GM21825 (cell line): ENCODE data around the gene SLC7A8.

Experiments used
- ATAC-seq: cut with Tn5 transposase; IDR thresholded peaks from one replicate; pipeline ENCODE4 v1.9.1; 2021; ENCODE audit warnings: mild to moderate bottlenecking, moderate library complexity; ENCODE audit not compliant: unreplicated experiment

SLC7A8 gene

GRCh38 chr14:23160924-23161522 is 22.4 kb downstream of the SLC7A8 start:
- ATAC-seq: no peak

GRCh38 chr14:23159532-23159931 is 23.9 kb downstream of the SLC7A8 start:
- ATAC-seq: no peak

- ATAC-seq: no peak
Measured at GRCh38 chr14:23158779-23159178, 24.7 kb downstream of the SLC7A8 start.

GRCh38 chr14:23154964-23155587 is 28.4 kb downstream of the SLC7A8 start:
- no peak for ATAC-seq

- ATAC-seq: no peak
Measured at GRCh38 chr14:23153851-23154796, 29.3 kb downstream of the SLC7A8 start.

DNA sequence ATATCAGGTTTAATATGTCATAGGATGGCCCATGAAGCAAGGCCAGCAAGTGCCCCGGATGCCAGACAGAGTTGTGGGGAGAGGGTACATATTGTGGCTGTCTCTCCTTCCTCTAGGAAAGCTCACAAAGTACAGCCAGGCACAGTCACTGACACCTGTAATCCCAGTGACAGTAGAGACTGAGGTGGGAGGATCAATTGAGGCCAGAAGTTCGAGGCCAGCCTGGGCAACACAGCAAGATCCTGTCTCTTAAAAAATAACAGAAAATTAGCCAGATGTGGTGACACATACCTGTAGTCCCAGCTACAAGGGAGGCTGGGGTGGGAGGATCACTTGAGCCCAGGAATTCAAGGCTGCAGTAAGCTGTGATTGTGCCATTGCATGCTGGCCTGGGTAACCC is 32.1 kb downstream of the SLC7A8 start:
- ATAC-seq: no peak

DNA sequence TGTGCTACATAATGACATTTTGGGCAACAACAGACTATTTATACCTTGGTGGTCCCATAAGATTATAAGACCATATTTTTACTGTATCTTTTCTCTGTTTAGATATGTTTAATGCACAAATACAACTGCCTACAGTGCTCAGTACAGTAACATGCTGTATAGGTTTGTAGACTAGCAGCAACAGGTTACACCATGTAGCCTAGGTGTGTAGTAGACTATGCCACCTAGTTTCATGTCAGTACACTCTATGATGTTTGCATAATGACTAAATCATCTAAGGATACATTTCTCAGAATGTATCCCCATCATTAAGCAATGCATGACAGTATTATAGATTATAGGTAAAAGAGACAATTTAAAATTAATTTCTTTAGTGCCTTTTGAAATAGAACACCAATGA is 33.7 kb downstream of the SLC7A8 start:
- no peak for ATAC-seq

GRCh38 chr14:23148591-23149249 is 34.7 kb downstream of the SLC7A8 start:
- no peak for ATAC-seq

GRCh38 chr14:23147676-23148075 is 35.8 kb downstream of the SLC7A8 start:
- ATAC-seq: no peak

- no peak for ATAC-seq
Measured at GRCh38 chr14:23146980-23147379, 36.5 kb downstream of the SLC7A8 start.

DNA sequence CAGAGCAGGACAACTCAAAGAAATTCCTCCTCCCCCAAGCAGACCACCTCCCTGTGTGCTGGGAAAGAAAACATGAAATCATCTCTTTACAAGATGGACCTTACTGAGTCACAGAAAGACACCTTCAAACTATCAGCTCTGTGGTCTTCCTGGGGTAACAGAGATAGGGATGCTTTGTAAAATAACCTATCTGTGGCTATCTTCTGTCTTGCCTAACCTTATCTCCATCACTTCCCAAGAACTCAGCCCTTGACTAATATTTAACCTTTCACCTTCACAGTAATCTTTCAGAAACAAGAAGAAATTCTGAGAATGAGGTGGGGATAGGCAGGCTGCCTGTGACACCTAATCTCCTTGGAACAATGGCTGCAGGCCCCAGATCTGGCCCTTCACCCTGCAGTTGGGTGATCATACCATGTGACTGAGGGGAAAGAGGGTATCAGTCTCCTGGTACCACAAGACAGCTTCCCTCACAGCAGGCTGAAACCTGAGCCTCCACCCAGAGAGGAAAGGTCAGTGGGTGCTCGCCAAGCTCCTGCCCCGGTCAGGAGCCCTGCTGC is 37.0 kb downstream of the SLC7A8 start:
- ATAC-seq: no peak

GRCh38 chr14:23145794-23146350 is 37.6 kb downstream of the SLC7A8 start:
- ATAC-seq: no peak

- ATAC-seq: no peak
Measured at GRCh38 chr14:23143911-23144310, 39.5 kb downstream of the SLC7A8 start.

DNA sequence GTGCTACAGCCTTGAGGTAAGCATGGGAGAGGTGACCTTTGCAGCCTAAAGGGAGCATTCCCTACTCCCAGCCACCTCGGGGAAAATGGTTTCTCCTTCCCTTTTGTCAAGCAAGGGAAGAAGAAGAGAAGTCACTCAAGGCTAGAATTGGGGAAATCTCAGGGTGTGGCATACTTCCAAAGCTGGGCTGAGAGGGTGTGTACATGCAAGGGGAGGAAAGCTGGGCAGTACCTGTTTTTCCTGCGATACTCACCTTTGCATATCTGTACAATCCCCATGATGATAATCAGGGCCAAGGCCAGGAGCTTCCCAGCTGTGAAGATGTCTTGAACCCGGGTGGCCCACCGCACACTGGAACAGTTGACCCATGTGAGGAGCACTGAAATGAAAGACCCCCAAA is 40.6 kb downstream of the SLC7A8 start:
- no peak for ATAC-seq

DNA sequence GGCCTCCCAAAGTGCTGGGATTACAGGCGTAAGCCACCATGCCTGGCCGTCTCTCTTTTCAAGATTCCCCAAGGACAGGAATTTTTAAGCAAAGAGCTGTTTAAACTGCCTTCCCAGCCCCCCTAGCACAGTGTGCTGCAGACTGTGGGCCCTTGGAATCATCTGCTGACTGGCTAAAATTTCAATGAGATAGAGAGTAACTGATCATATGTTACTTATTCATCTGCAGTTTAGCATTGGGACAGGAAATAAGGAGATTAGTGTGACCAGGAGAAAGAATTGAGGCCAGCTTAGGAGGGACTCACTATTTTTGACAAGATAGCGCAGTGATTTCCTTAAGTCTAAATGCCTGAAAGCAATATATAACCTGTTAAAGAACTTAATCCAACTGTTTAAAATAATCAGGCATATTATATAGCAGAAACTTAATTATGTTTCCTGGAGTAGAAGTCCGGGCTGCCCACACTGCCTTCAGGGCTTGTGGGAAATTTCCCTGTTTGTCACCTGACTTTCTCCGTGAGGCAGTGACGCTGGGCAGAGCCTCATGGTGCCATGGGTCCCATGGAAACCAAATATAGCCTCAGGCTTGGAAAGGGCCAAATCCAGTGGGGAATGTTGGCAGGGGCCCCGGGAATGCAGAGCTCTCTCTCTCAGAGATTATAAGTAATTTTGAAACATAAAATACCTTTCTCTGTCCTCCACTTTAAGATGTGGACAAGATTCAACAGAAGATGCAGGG is 41.6 kb downstream of the SLC7A8 start:
- no peak for ATAC-seq

DNA sequence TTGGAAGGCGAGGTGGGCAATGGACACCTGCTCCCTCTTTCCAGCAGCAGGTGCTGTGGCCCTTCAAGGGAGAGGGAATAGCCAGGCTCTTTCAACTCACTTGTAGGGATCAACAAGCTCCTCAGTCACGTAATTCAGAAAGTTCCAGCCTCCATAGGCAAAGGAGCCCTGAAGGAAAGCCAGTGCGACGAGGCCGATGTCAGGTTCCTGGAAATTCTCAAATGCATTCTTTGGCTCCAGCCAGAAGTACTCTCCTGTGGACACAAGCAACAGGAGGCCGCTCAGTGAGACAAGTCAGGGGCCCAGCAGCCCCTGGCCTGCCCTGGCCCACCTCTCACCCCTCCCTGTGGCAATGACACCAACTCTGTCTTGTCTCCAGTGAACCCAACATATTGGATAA is 43.1 kb downstream of the SLC7A8 start:
- no peak for ATAC-seq

DNA sequence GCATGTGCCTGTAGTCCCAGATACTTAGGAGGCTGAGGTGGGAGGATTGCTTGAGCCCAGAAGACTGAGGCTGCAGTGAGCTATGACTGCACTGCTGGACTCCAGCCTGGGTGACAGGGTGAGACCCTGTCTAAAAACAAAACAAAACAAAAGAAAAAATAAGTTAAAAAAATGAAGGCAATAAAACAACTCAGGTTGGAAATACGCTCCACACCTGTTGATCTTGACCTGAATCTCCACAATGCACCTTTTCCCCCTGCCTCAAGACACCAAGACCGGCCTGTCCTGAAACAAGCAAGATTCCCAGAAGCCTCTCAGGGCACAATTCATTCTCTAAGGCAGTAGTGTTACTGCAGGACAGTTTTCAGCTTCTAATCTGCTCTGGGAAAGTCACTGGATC is 43.6 kb downstream of the SLC7A8 start:
- no peak for ATAC-seq

GRCh38 chr14:23137813-23138535 is 45.5 kb downstream of the SLC7A8 start:
- ATAC-seq: no peak

- no peak for ATAC-seq
Measured at GRCh38 chr14:23137192-23137812, 46.2 kb downstream of the SLC7A8 start.
